GM08714 (cell line): ENCODE data around the gene CACNG4.

ENCODE experiments used
- H3K4me3 ChIP-seq: fragments of 200-500 bp; sonication (Bioruptor generic); 2 replicates; pipeline ENCODE4 v1.5.1; 2014; ENCODE audit warnings: mild to moderate bottlenecking, low read length, inconsistent platforms
- ZNF274 ChIP-seq: IDR thresholded peaks from 2 replicates; pipeline ENCODE4 v1.6.1; 2012; ENCODE audit warnings: mild to moderate bottlenecking, low read depth, low read length

Gene CACNG4

GRCh38 chr17:67067571-67068482 lies 103.3 kb downstream of the CACNG4 start:
- no peak for TF ChIP-seq ZNF274

DNA sequence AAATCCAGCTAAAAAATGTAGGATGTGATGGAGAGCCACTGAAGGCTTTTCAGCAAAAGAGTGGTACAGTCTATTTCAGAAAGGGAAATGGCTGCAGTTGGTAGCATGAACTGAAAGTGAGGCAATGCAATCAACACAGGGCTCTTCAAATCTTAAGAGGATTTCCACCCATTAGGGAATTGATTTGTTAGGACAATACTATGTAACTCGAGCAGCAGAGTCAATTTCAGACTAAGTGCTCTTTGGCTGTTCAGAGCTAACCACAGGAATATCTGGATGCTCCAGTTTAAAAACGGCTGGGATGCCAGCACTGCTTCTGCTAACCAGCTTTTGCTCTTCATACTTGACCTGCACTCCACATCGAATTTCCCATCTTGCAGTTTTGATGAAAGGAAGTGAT lies 104.5 kb downstream of the CACNG4 start:
- TF ChIP-seq ZNF274: no peak
- H3K4me3 ChIP-seq: no peak overlapping the region

More at GRCh38 chr17:67067571-67068482, 103.3 kb downstream of the CACNG4 start:
- no peak overlapping the region for H3K4me3 ChIP-seq

GRCh38 chr17:67069603-67070136 lies 105.2 kb downstream of the CACNG4 start:
- no peak overlapping the region for H3K4me3 ChIP-seq
- TF ChIP-seq ZNF274: no peak

DNA sequence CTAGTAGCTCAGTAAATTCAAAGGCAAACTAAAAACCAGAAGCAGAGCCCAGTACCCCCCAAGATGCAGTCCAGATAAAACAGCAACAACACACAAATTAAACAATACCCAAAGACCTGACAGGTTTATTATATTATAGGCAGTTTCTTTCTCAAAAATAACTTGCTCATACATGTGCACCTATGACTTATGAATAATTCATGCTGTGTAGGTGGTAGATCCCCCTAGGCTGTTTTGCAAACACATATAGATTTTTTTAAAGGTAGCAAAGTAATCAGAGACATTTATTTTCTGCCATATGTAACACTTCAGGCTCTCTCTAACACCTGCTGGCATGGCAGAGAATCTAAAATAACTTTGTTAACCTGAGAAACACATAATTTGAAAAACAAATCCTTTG lies 107.1 kb downstream of the CACNG4 start:
- no peak for TF ChIP-seq ZNF274
- H3K4me3 ChIP-seq: no peak overlapping the region

- no peak for TF ChIP-seq ZNF274
- no peak overlapping the region for H3K4me3 ChIP-seq
Measured at GRCh38 chr17:67072885-67073284, 108.4 kb downstream of the CACNG4 start.

DNA sequence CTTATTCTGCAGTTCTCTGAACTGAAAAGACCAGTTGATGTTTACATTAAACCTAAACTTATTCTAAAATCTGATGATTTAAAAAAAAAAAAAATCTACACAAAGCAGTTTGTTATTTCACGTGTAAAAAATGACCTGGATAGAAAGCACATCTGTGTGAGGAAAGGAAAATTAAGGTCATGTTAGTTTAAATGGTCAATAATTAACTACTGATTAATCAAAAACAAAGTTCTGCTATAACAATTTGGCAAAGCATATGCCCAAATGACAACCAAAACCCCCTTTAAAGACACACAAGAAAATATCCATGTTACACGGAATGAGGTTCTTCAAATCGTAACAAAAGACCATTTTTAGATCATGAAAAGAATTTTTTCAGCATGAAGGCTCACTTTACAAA lies 110.3 kb downstream of the CACNG4 start:
- TF ChIP-seq ZNF274: no peak
- no peak overlapping the region; the same call in 1 of the 2 replicates for H3K4me3 ChIP-seq

- no peak overlapping the region for H3K4me3 ChIP-seq
- no peak for TF ChIP-seq ZNF274
Measured at GRCh38 chr17:67076290-67076689, 111.8 kb downstream of the CACNG4 start.

DNA sequence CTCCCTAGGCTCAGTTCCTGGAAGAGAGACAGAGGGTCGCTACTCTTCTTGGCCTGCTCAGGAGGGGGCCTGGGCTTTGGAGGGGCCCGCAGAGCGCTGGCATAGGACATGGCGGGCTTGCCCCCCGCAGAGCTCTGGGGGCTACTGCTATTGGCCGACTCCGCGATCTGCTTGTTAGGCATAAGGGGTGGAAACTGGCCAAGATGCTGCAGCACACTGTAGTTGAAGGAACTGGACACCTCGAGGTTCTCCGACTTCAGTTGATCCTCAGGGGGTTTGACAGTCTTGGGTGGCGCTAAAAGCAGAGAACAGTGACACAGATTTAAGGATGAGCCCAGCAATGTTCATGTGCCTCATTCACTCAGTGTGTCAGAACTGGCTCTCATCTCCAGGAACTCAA lies 113.8 kb downstream of the CACNG4 start:
- TF ChIP-seq ZNF274: no peak
- H3K4me3 ChIP-seq: no peak overlapping the region

DNA sequence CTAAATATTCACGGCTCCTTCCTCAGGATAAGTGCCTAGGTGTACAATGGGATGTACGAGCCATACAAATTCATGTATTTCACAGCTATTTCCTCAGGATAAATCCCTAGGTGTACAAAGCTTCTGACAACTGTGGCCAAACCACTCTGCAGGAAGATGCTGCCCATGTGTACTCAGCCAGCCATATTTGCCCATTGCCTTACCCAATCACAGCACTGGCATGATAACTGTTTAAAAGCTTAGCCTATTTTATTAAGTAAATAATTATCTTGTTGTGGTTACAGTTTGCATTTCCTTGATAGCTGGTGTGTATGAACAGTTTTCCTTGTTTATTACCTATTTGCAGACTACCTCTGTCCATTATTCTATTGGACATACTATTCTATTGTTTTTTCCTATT lies 115.0 kb downstream of the CACNG4 start:
- no peak overlapping the region for H3K4me3 ChIP-seq

GRCh38 chr17:67080804-67081203 lies 116.3 kb downstream of the CACNG4 start:
- no peak for TF ChIP-seq ZNF274
- H3K4me3 ChIP-seq: no peak overlapping the region

More for the DNA sequence above, 115.0 kb downstream of the CACNG4 start:
- TF ChIP-seq ZNF274: no peak

DNA sequence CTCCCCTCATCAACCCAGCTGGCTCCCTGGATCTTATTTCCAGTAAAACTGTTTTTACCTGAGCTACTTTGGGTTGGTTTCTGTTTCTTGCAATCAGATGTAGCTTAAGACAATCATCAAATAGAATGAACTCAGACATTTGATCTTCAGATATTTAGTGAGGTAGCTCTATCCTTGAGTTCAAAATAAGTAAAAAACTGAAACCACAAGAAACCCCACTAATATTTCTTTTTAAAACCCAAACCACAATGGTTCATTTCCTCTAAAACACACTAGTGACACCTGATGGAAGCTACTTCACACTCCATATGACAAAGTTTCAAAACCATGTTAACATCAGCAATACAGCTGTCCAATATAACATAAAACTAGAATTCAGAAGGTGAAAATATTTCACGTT lies 117.6 kb downstream of the CACNG4 start:
- H3K4me3 ChIP-seq: peak overlapping the region; percentile 55; the same call in 1 of the 2 replicates
- no peak for TF ChIP-seq ZNF274
